RWPE2 (cell line): Measurements from ENCODE around the gene DNAH8.
"Not testable (repeated sequence)": the region's sequence is repeated elsewhere in the genome, so short reads cannot be mapped to it uniquely, and the experiment has no call there.

Source experiments
- ATAC-seq: fragments of 200-7000 bp; cut with Tn5 transposase; 3 replicates; pipeline ENCODE4 v1.9.1; 2021; ENCODE audit warnings: low read depth
- DNase-seq: peaks from one replicate; pipeline ENCODE4 v3.0.0-alpha.2; 2020; ENCODE audit warnings: low spot score
- H3K27ac ChIP-seq: fragments of 450-650 bp; 2 replicates; pipeline ENCODE4 v1.5.1; 2017; ENCODE audit warnings: mild to moderate bottlenecking; ENCODE audit not compliant: poor library complexity, severe bottlenecking
- H3K27me3 ChIP-seq: fragments of 250-450 bp; sonication (Bioruptor Pico); 2 replicates; pipeline ENCODE4 v1.5.1; 2021; ENCODE audit warnings: mild to moderate bottlenecking, moderate library complexity; ENCODE audit not compliant: insufficient read depth, poor library complexity, severe bottlenecking
- H3K36me3 ChIP-seq: fragments of 250-450 bp; sonication (Bioruptor Pico); 2 replicates; pipeline ENCODE4 v1.5.1; 2020; ENCODE audit warnings: low read depth, mild to moderate bottlenecking, moderate library complexity
- H3K4me1 ChIP-seq: fragments of 250-450 bp; sonication (Bioruptor Pico); 2 replicates; pipeline ENCODE4 v1.5.1; 2021; ENCODE audit warnings: mild to moderate bottlenecking, moderate library complexity; ENCODE audit not compliant: insufficient read depth, poor library complexity, severe bottlenecking
- H3K4me3 ChIP-seq: fragments of 250-450 bp; sonication (Bioruptor Pico); 2 replicates; pipeline ENCODE4 v1.5.1; 2021; ENCODE audit warnings: mild to moderate bottlenecking, moderate library complexity; ENCODE audit not compliant: severe bottlenecking
- H3K9me3 ChIP-seq: fragments of 250-450 bp; sonication (Bioruptor Pico); 2 replicates; pipeline ENCODE4 v1.5.1; 2021; ENCODE audit warnings: mild to moderate bottlenecking, moderate library complexity; ENCODE audit not compliant: severe bottlenecking
- TF ChIP-seq, protein P1 (sequence below): fragments of 450-650 bp; IDR thresholded peaks from one replicate; pipeline ENCODE4 v1.5.1; 2017; ENCODE audit warnings: mild to moderate bottlenecking, moderate library complexity; ENCODE audit not compliant: poor library complexity, severe bottlenecking

The DNAH8 gene

DNA sequence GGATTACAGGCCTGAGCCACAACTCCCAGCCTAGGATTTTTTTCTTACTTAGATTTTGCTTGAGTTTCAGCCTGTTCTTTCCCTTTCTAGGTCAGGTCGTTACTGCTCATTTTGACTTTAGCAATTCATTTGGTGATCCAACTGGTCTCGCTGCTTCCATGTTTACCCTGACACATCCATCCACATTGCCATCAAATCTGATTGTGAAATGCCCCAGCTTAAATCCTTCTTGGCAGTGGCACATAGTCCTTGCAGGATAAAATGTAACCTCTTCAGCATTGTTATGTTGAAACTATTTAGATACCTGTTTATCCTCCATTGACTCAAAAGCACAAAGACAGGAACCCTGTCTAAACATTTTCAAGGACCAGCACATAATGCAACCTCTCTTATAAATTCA lies 77.2 kb downstream of the DNAH8 start:
- H3K36me3 ChIP-seq: no peaks in the 10 kb centered on the region
- DNase-seq: no peak
- H3K27me3 ChIP-seq: no peaks in the 10 kb centered on the region
- no peaks in the 10 kb centered on the region for H3K9me3 ChIP-seq
- TF ChIP-seq, protein P1, sequence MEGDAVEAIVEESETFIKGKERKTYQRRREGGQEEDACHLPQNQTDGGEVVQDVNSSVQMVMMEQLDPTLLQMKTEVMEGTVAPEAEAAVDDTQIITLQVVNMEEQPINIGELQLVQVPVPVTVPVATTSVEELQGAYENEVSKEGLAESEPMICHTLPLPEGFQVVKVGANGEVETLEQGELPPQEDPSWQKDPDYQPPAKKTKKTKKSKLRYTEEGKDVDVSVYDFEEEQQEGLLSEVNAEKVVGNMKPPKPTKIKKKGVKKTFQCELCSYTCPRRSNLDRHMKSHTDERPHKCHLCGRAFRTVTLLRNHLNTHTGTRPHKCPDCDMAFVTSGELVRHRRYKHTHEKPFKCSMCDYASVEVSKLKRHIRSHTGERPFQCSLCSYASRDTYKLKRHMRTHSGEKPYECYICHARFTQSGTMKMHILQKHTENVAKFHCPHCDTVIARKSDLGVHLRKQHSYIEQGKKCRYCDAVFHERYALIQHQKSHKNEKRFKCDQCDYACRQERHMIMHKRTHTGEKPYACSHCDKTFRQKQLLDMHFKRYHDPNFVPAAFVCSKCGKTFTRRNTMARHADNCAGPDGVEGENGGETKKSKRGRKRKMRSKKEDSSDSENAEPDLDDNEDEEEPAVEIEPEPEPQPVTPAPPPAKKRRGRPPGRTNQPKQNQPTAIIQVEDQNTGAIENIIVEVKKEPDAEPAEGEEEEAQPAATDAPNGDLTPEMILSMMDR: no peak
- no peak overlapping the region for H3K27ac ChIP-seq
- no peak overlapping the region for H3K4me3 ChIP-seq
- ATAC-seq: peak; percentile 19; the same call in 1 of the 3 replicates
- peaks cover 14% of the 10 kb centered on the region for H3K4me1 ChIP-seq

DNA sequence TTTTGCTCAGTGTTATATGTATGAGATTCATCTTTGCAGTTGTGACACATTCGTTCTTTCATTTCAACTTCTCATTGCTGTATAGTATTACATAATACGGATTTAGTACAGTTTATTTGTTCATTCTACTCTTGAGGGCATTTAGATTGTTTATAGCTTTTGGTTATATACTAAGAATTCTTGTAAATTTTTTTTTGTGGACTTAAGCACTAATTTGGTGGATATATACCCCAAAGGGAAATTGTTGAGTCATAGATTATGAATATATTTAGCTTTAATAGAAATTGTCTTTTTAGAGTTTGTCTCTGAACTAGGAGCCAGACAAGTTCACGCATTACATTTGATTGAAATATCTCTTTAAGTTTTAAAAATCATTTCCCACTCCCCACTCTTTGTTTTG lies 79.6 kb downstream of the DNAH8 start:
- Histone ChIP-seq H3K27me3 (no peaks in the 10 kb centered on the region), H3K27ac (no peak overlapping the region), H3K4me3 (no peak overlapping the region), H3K4me1 (peaks cover 23% of the 10 kb centered on the region), H3K9me3 (no peaks in the 10 kb centered on the region), H3K36me3 (no peaks in the 10 kb centered on the region)
- TF ChIP-seq, protein P1: no peak
- ATAC-seq (no peak), DNase-seq (no peak)

DNA sequence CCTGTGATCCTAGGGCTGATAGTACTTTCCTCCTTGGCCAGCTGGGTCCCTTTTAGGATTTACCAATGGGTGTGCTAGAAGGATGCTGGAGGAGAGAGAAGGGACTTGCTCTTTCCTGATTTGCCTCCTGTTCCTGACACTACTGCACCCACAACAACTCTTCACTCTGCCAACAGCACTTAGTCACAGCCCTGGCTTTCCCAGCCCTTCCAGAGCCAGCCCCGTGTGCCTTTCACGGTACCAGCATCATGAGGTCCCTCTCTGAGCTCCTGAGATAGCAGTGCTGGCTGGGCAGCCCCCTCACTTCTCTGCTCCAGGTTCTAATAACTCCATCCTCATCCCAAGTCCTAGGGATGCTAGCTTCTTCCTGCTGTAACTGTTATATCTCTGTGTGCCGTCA lies 80.9 kb downstream of the DNAH8 start:
- no peak overlapping the region for H3K4me3 ChIP-seq
- peak; percentile 13; the same call in 1 of the 3 replicates for ATAC-seq
- H3K27ac ChIP-seq: no peak overlapping the region
- no peak for DNase-seq
- H3K4me1 ChIP-seq: peaks cover 28% of the 10 kb centered on the region
- TF ChIP-seq, protein P1: no peak
- H3K9me3 ChIP-seq: no peaks in the 10 kb centered on the region
- H3K27me3 ChIP-seq: no peaks in the 10 kb centered on the region
- no peaks in the 10 kb centered on the region for H3K36me3 ChIP-seq

DNA sequence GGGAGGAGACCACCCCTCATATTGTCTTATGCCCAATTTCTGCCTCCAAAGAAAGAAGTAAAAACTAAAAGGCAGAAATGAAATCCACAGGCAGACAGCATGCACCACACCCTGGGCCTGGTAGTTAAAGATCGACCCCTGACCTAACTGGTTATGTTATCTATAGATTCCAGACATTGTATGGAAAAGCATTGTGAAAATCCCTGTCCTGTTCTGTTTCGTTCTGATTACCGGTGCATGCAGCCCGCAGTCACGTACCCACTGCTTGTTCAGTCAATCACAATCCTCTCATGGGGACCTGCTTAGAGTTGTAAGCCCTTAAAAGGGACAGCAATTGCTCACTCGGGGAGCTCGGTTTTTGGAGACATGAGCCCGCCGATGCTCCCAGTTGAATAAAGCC lies 81.3 kb downstream of the DNAH8 start:
- H3K27ac ChIP-seq, ATAC-seq, DNase-seq, H3K4me3 ChIP-seq, H3K9me3 ChIP-seq, H3K36me3 ChIP-seq, H3K27me3 ChIP-seq: not testable (repeated sequence)
- peaks cover 28% of the 10 kb centered on the region for H3K4me1 ChIP-seq

DNA sequence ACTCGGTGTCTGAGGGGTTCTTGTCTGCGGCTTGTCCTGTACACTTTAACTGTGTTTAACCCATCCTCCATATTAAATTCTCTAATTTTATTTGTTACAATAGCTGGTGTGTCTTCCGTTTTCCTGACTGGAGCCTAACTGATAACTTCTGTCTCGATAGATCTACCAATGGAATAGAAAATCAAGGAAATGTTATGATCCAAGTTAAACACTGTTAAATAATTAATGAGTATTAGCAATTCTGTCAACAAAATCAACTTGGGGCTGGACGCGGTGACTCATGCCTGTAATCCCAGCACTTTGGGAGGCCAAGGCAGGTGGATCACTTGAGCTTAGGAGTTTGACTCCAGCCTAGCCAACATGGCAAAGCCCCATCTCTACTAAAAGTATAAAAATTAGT lies 81.7 kb downstream of the DNAH8 start:
- no peaks in the 10 kb centered on the region for H3K9me3 ChIP-seq
- H3K4me3 ChIP-seq: no peak overlapping the region
- ATAC-seq: no peak
- H3K27me3 ChIP-seq: no peaks in the 10 kb centered on the region
- DNase-seq: no peak
- no peak overlapping the region for H3K27ac ChIP-seq
- TF ChIP-seq, protein P1: no peak
- H3K4me1 ChIP-seq: peaks cover 28% of the 10 kb centered on the region
- H3K36me3 ChIP-seq: no peaks in the 10 kb centered on the region
